HepG2 (cell line): ENCODE results near the gene ENPP7. TPM values are rescaled to one million over a fixed set of nuclear protein-coding genes. Genes with fewer than 3 reads are reported as not detected.

Experiments
- ATAC-seq: fragments of 200-7000 bp; cut with Tn5 transposase; 3 replicates; pipeline ENCODE4 v1.9.1; 2020; ENCODE audit warnings: mild to moderate bottlenecking, moderate library complexity
- BruUV-seq: library from RNA; stranded (reverse); fragments of 400-500 nt; replicated peaks from 2 replicates; lab custom pipeline; 2021; lab: Mats Ljungman, UMichigan
- CTCF ChIA-PET: fragments of 300-600 bp; formaldehyde crosslinking; extraction: SDS; loops from one replicate; lab custom pipeline; 2021; ENCODE audit warnings: low total read pairs, inconsistent platforms, low intra/inter-chr PET ratio; lab: Yijun Ruan, JAX
- POLR2A ChIA-PET: fragments of 350-600 bp; sonication (Branson Sonifier 250); formaldehyde crosslinking; loops from one replicate; lab custom pipeline; 2020; ENCODE audit warnings: antibody characterized with exemption, inconsistent platforms; lab: Yijun Ruan, JAX
- DNase-seq: peaks from one replicate; pipeline ENCODE4 v3.0.0-alpha.2; 2015; ENCODE audit warnings: low spot score
- FAIRE-seq: peaks from 3 replicates; lab custom pipeline; 2011; peaks lifted over from hg19 to GRCh38; lab: Jason Lieb, UNC
- H2AFZ ChIP-seq: one replicate; pipeline ENCODE4 v1.6.1; 2011; ENCODE audit warnings: low read length, inconsistent platforms
- H3K27ac ChIP-seq: fragments of 300-600 bp; 3 replicates; pipeline ENCODE4 v1.8.0; 2011; ENCODE audit warnings: mixed run types, mild to moderate bottlenecking, mixed read lengths, low read length, inconsistent platforms; ENCODE audit not compliant: insufficient read depth; ENCODE audit errors: extremely low read length
- H3K27me3 ChIP-seq, 2 experiments: fragments of 200-600 bp in 1 of 2; 2 replicates in 1 of 2; 3 replicates in 1 of 2; pipeline versions ENCODE4 v1.6.0 to v1.8.0; 2011; ENCODE audit warnings: low read length in 2 of 2, mild to moderate bottlenecking in 2 of 2, moderate library complexity in 2 of 2, inconsistent platforms in 1 of 2; ENCODE audit not compliant: insufficient read depth in 2 of 2, control insufficient read depth in 1 of 2
- H3K36me3 ChIP-seq, 2 experiments: fragments of 200-600 bp in 1 of 2; replicated peaks in 1 of 2; 2 replicates in 1 of 2; 3 replicates in 1 of 2; pipeline versions ENCODE4 v1.5.1 to v1.8.0; 2011; ENCODE audit warnings: low read length in 2 of 2, inconsistent platforms in 1 of 2; ENCODE audit not compliant: insufficient read depth in 2 of 2, control insufficient read depth in 1 of 2
- H3K4me1 ChIP-seq: 2 replicates; pipeline ENCODE4 v1.5.1; 2012; ENCODE audit warnings: low read length, inconsistent platforms; ENCODE audit not compliant: insufficient read depth
- H3K4me2 ChIP-seq: 2 replicates; pipeline ENCODE4 v1.6.0; 2011; ENCODE audit warnings: low read depth, low read length, inconsistent platforms
- H3K4me3 ChIP-seq, 3 experiments: fragments of 200-600 bp in 1 of 3; sonication (generic), shearing (Covaris generic) in 1 of 3; replicated peaks in 1 of 3; 2 replicates each; pipeline ENCODE4 v1.5.1; 2011 to 2016; ENCODE audit warnings: low read length in 3 of 3, inconsistent platforms in 2 of 3, low read depth in 2 of 3, mild to moderate bottlenecking in 2 of 3, control low read depth in 1 of 3, mixed read lengths in 1 of 3; ENCODE audit not compliant: insufficient read depth in 1 of 3
- H3K79me2 ChIP-seq: one replicate; pipeline ENCODE4 v1.6.1; 2011; ENCODE audit warnings: low read length, inconsistent platforms; ENCODE audit not compliant: insufficient read depth
- H3K9ac ChIP-seq: 2 replicates; pipeline ENCODE4 v1.6.0; 2011; ENCODE audit warnings: mild to moderate bottlenecking, low read depth, low read length, inconsistent platforms; ENCODE audit not compliant: insufficient read depth
- H3K9me3 ChIP-seq: 2 replicates; pipeline ENCODE4 v1.5.1; 2012; ENCODE audit warnings: mild to moderate bottlenecking, low read length
- H4K20me1 ChIP-seq: 2 replicates; pipeline ENCODE4 v1.6.0; 2011; ENCODE audit warnings: inconsistent platforms, mild to moderate bottlenecking, low read length, moderate library complexity; ENCODE audit not compliant: insufficient read depth
- AFF4 ChIP-seq: sonication (generic); formaldehyde crosslinking; IDR thresholded peaks from 2 replicates; pipeline ENCODE4 v1.4.0; 2020; ENCODE audit warnings: missing genetic modification reagents
- AGO2 ChIP-seq: fragments of 200-400 bp; formaldehyde crosslinking; optimal IDR thresholded peaks from 2 replicates; pipeline ENCODE3; 2017; ENCODE audit warnings: mild to moderate bottlenecking, low read depth, low read length, moderate library complexity
- BCL6 ChIP-seq: IDR thresholded peaks from 2 replicates; pipeline ENCODE4 v1.6.1; 2016; ENCODE audit warnings: missing genetic modification reagents, missing compliant biosample characterization
- GATAD1 ChIP-seq: IDR thresholded peaks from 2 replicates; pipeline ENCODE4 v1.6.1; 2016; ENCODE audit warnings: missing genetic modification reagents, missing compliant biosample characterization
- MATR3 ChIP-seq: sonication (generic); formaldehyde crosslinking; IDR thresholded peaks from 2 replicates; pipeline ENCODE4 v1.4.0; 2020; ENCODE audit warnings: missing genetic modification reagents
- PAWR ChIP-seq: sonication (generic); formaldehyde crosslinking; IDR thresholded peaks from 2 replicates; pipeline ENCODE4 v1.4.0; 2020; ENCODE audit warnings: missing genetic modification reagents, mild to moderate bottlenecking, borderline replicate concordance
- RCOR2 ChIP-seq: IDR thresholded peaks from 2 replicates; pipeline ENCODE4 v1.6.1; 2016; ENCODE audit warnings: missing biosample characterization, missing genetic modification reagents
- TAF1 ChIP-seq: sonication (generic); formaldehyde crosslinking; IDR thresholded peaks from 2 replicates; pipeline ENCODE4 v1.4.0; 2020; ENCODE audit warnings: missing genetic modification reagents
- TAF15 ChIP-seq: fragments of 200-400 bp; formaldehyde crosslinking; IDR thresholded peaks from one replicate; pipeline ENCODE4 v1.6.1; 2018; ENCODE audit warnings: mild to moderate bottlenecking, low read depth, low read length; ENCODE audit not compliant: poor library complexity, severe bottlenecking
- TGIF2 ChIP-seq: IDR thresholded peaks from 2 replicates; pipeline ENCODE4 v1.6.1; 2016; ENCODE audit warnings: control low read depth, missing compliant biosample characterization
- ZGPAT ChIP-seq: IDR thresholded peaks from 2 replicates; pipeline ENCODE4 v1.6.1; 2016; ENCODE audit warnings: mild to moderate bottlenecking
- ZNF773 ChIP-seq: sonication (generic); formaldehyde crosslinking; IDR thresholded peaks from 2 replicates; pipeline ENCODE4 v1.4.0; 2020; ENCODE audit warnings: missing genetic modification reagents, borderline replicate concordance
- WGBS: methylation state at CpG from one replicate; pipeline ENCODE4 v1.1.6; 2017; ENCODE audit warnings: low lambda C conversion rate; 5-methylcytosine and 5-hydroxymethylcytosine counted together
- in situ Hi-C: cut with HindIII; loops from 2 replicates; pipeline ENCODE4 v1.10.0; 2017; ENCODE audit warnings: low pct_unique_long_range_greater_than_20kb; ENCODE audit not compliant: extremely low pct_ligation_motif_present
- intact Hi-C: fragments of 100-400 bp; cut with micrococcal nuclease; formaldehyde crosslinking; loops from one replicate; pipeline ENCODE4 v1.10.0; 2022; ENCODE audit not compliant: unreplicated experiment
- polyA plus RNA-seq, 8 experiments: library from polyadenylated mRNA; depleted of rRNA in 3 of 8; stranded (reverse) in 7 of 8; unstranded in 1 of 8; fragments of >200 nt; fragmentation: Illumina TruSeq in 4 of 8; extraction: Trizol in 4 of 8; gene quantifications; 2 replicates each; pipeline versions ENCODE4 v1.2.1 to v1.2.3, GENCODE V29; 2011 to 2016; ENCODE audit warnings: low read depth in 4 of 8, missing spikeins in 1 of 8, mixed read lengths in 1 of 8; ENCODE audit not compliant: insufficient read depth in 1 of 8
- total RNA-seq, 5 experiments: library from RNA; depleted of rRNA; stranded (reverse); fragments of >200 nt; fragmentation: Illumina TruSeq; extraction: Trizol; gene quantifications; 2 replicates each; pipeline ENCODE4 v1.2.3, GENCODE V29; 2016; ENCODE audit warnings: low read depth in 1 of 5
- TF ChIP-seq, protein P1 (sequence below): IDR thresholded peaks from 2 replicates; pipeline ENCODE4 v1.6.1; 2016; ENCODE audit warnings: low read depth, borderline replicate concordance
- TF ChIP-seq, protein P2 (sequence below): sonication (generic); formaldehyde crosslinking; IDR thresholded peaks from 2 replicates; pipeline ENCODE4 v1.8.0; 2022; ENCODE audit warnings: mild to moderate bottlenecking, missing genetic modification reagents; ENCODE audit not compliant: insufficient replicate concordance

The ENPP7 gene
- total and polyA plus RNA-seq, 2 of the 13 experiments (the other 11 are each of a cell fraction or from before 2014, with no cell fraction given) = 1.1 to 2.2 TPM

GRCh38 chr17:79776376-79777119 is 45.8 kb downstream of the ENPP7 start:
- peak; percentile 44 for DNase-seq
- peak; percentile 53 for FAIRE-seq
- TF ChIP-seq TGIF2 (CRISPR knock-in tag) = no peak
- peak; percentile 49; the same call in 1 of the 2 replicates for TF ChIP-seq RCOR2
- TF ChIP-seq GATAD1 (CRISPR knock-in tag) = peak; percentile 50; the same call in 1 of the 2 replicates
- no peak for TF ChIP-seq MATR3 (CRISPR knock-in tag)
- TF ChIP-seq, protein P1, sequence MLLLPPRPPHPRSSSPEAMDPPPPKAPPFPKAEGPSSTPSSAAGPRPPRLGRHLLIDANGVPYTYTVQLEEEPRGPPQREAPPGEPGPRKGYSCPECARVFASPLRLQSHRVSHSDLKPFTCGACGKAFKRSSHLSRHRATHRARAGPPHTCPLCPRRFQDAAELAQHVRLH (CRISPR knock-in tag) = peak; percentile 29; the same call in 1 of the 2 replicates
- no peak for TF ChIP-seq AGO2
- TF ChIP-seq ZNF773 (CRISPR knock-in tag) = no peak
- no peak for TF ChIP-seq PAWR (CRISPR knock-in tag)
- TF ChIP-seq AFF4 = no peak
- TF ChIP-seq TAF1 = peak; percentile 12; the same call in 1 of the 2 replicates
- TF ChIP-seq, protein P2, sequence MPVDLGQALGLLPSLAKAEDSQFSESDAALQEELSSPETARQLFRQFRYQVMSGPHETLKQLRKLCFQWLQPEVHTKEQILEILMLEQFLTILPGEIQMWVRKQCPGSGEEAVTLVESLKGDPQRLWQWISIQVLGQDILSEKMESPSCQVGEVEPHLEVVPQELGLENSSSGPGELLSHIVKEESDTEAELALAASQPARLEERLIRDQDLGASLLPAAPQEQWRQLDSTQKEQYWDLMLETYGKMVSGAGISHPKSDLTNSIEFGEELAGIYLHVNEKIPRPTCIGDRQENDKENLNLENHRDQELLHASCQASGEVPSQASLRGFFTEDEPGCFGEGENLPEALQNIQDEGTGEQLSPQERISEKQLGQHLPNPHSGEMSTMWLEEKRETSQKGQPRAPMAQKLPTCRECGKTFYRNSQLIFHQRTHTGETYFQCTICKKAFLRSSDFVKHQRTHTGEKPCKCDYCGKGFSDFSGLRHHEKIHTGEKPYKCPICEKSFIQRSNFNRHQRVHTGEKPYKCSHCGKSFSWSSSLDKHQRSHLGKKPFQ (CRISPR knock-in tag) = peak; percentile 52
- TF ChIP-seq TAF15 = no peak
- TF ChIP-seq BCL6 (CRISPR knock-in tag) = peak; percentile 97
- peak; percentile 35 for TF ChIP-seq ZGPAT (CRISPR knock-in tag)

More at GRCh38 chr17:79776376-79777119, 45.8 kb downstream of the ENPP7 start:
- peaks cover 1 to 11% of the 10 kb centered on the region in 2 experiments; a peak in 3 of 5 replicates for H3K27me3 ChIP-seq
- H4K20me1 ChIP-seq = peaks cover 14% of the 10 kb centered on the region; the same call in 1 of the 2 replicates
- peak overlapping the region; percentile 92 for H3K4me2 ChIP-seq
- H3K4me1 ChIP-seq = peaks cover 77% of the 10 kb centered on the region
- peaks cover 16% of the 10 kb centered on the region for H3K79me2 ChIP-seq
- peak overlapping the region; percentile 35 to 67 (median 58) for H3K4me3 ChIP-seq
- CTCF ChIA-PET = no interaction called here
- H2AFZ ChIP-seq = no peak overlapping the region
- peak overlapping the region; percentile 65 for H3K9ac ChIP-seq
- no peaks in the 10 kb centered on the region for H3K9me3 ChIP-seq
- peak; percentile 14; the same call in 2 of the 3 replicates for ATAC-seq
- BruUV-seq = no TSS peak
- H3K27ac ChIP-seq = peak overlapping the region; percentile 69
- in situ Hi-C loops (no loop called here), intact Hi-C loops (loop anchor here (5.0 kb wide), 1 partner anchor 34 kb away; no protein-coding TSS in a partner anchor)
- 3% methylated on average over 11 of the region's 11 CpGs for WGBS
- peaks cover 9 to 19% of the 10 kb centered on the region in 2 experiments; a peak in 3 of 5 replicates for H3K36me3 ChIP-seq
- POLR2A ChIA-PET = interaction anchor here (0.7 to 1.5 kb wide), 3 partner anchors 16 to 34 kb away, joined by 3 to 8 read pairs (median 6); partner anchors contain the start of gene CBX8
